HepG2 (cell line): Measurements from ENCODE around the gene ADAMTS4. TPM values are rescaled to one million over a fixed set of nuclear protein-coding genes. Genes with fewer than 3 reads are reported as not detected.

Source experiments
- ATAD3A ChIP-seq: sonication (generic); formaldehyde crosslinking; IDR thresholded peaks from 2 replicates; pipeline ENCODE4 v1.4.0; 2020; ENCODE audit warnings: missing genetic modification reagents
- FOXP1 ChIP-seq, 2 experiments: fragments of 450-650 bp in 1 of 2; IDR thresholded peaks; 2 replicates each; pipeline ENCODE4 v1.6.1; 2017 to 2018; ENCODE audit warnings: antibody characterized with exemption in 1 of 2
- MLXIP ChIP-seq: sonication (generic); formaldehyde crosslinking; IDR thresholded peaks from 2 replicates; pipeline ENCODE4 v1.9.0; 2021; ENCODE audit warnings: missing genetic modification reagents, borderline replicate concordance
- PTBP1 ChIP-seq: fragments of 200-400 bp; formaldehyde crosslinking; IDR thresholded peaks from 2 replicates; pipeline ENCODE4 v1.6.1; 2018; ENCODE audit warnings: low read length, low read depth; ENCODE audit not compliant: poor library complexity, severe bottlenecking
- REL ChIP-seq: sonication (generic); formaldehyde crosslinking; conservative IDR thresholded peaks from 2 replicates; pipeline ENCODE4 v1.8.0; 2022; ENCODE audit warnings: mild to moderate bottlenecking, missing genetic modification reagents, moderate library complexity
- RXRB ChIP-seq: IDR thresholded peaks from 2 replicates; pipeline ENCODE4 v1.6.1; 2016; ENCODE audit warnings: borderline replicate concordance, missing genetic modification reagents, missing compliant biosample characterization
- THAP9 ChIP-seq: sonication (generic); formaldehyde crosslinking; IDR thresholded peaks from 2 replicates; pipeline ENCODE4; 2020; ENCODE audit warnings: missing genetic modification reagents, mild to moderate bottlenecking, borderline replicate concordance
- UBTF ChIP-seq: sonication (generic); formaldehyde crosslinking; IDR thresholded peaks from 2 replicates; pipeline ENCODE4 v1.4.0; 2020; ENCODE audit warnings: mild to moderate bottlenecking, missing genetic modification reagents
- ZBTB10 ChIP-seq: sonication (generic); formaldehyde crosslinking; IDR thresholded peaks from 2 replicates; pipeline ENCODE4 v1.4.0; 2020; ENCODE audit warnings: missing genetic modification reagents, borderline replicate concordance
- ZBTB20 ChIP-seq: sonication (generic); formaldehyde crosslinking; IDR thresholded peaks from 2 replicates; pipeline ENCODE4 v1.8.1; 2023; ENCODE audit warnings: missing genetic modification reagents, low read depth, mild to moderate bottlenecking, borderline replicate concordance
- ZMAT5 ChIP-seq: sonication (generic); formaldehyde crosslinking; IDR thresholded peaks from 2 replicates; pipeline ENCODE4 v1.5.0; 2020; ENCODE audit warnings: mild to moderate bottlenecking, low read depth, missing genetic modification reagents, borderline replicate concordance
- ZNF337 ChIP-seq: sonication (generic); formaldehyde crosslinking; IDR thresholded peaks from 2 replicates; pipeline ENCODE4 v1.5.1; 2020; ENCODE audit warnings: missing genetic modification reagents, low read depth, mild to moderate bottlenecking, borderline replicate concordance
- ZNF354B ChIP-seq: sonication (generic); formaldehyde crosslinking; IDR thresholded peaks from 2 replicates; pipeline ENCODE4 v1.8.0; 2022; ENCODE audit warnings: mild to moderate bottlenecking, missing genetic modification reagents
- ZNF644 ChIP-seq: IDR thresholded peaks from 2 replicates; pipeline ENCODE4 v1.6.1; 2016; ENCODE audit warnings: low read depth
- ZNF724P ChIP-seq: sonication (generic); formaldehyde crosslinking; IDR thresholded peaks from 2 replicates; pipeline ENCODE4 v1.8.0; 2022; ENCODE audit warnings: missing genetic modification reagents, borderline replicate concordance
- ZNF772 ChIP-seq: sonication (generic); formaldehyde crosslinking; IDR thresholded peaks from 2 replicates; pipeline ENCODE4 v1.5.0; 2020; ENCODE audit warnings: mild to moderate bottlenecking, missing genetic modification reagents
- polyA plus RNA-seq, 8 experiments: library from polyadenylated mRNA; depleted of rRNA in 3 of 8; stranded (reverse) in 7 of 8; unstranded in 1 of 8; fragments of >200 nt; fragmentation: Illumina TruSeq in 4 of 8; extraction: Trizol in 4 of 8; gene quantifications; 2 replicates each; pipeline versions ENCODE4 v1.2.1 to v1.2.3, GENCODE V29; 2011 to 2016; ENCODE audit warnings: low read depth in 4 of 8, missing spikeins in 1 of 8, mixed read lengths in 1 of 8; ENCODE audit not compliant: insufficient read depth in 1 of 8
- total RNA-seq, 5 experiments: library from RNA; depleted of rRNA; stranded (reverse); fragments of >200 nt; fragmentation: Illumina TruSeq; extraction: Trizol; gene quantifications; 2 replicates each; pipeline ENCODE4 v1.2.3, GENCODE V29; 2016; ENCODE audit warnings: low read depth in 1 of 5

Gene ADAMTS4
- total and polyA plus RNA-seq, 2 of the 13 experiments (the other 11 are each of a cell fraction or from before 2014, with no cell fraction given) = 0.51 to 1.7 TPM

GRCh38 chr1:161201836-161202712, 3.2 kb upstream of the ADAMTS4 start, which contains the start of gene NDUFS2 (continued):
- TF ChIP-seq MLXIP (CRISPR knock-in tag) = peak; percentile 58; the same call in 1 of the 2 replicates
- TF ChIP-seq ZBTB20 (CRISPR knock-in tag) = peak; percentile 76; the same call in 1 of the 2 replicates
- TF ChIP-seq ZNF644 (CRISPR knock-in tag) = no peak
- peak; percentile 30; the same call in 1 of the 2 replicates for TF ChIP-seq RXRB (CRISPR knock-in tag)
- TF ChIP-seq UBTF (CRISPR knock-in tag) = peak; percentile 75
- TF ChIP-seq ZNF772 = peak; percentile 85
- peak; percentile 88 for TF ChIP-seq ZNF724P (CRISPR knock-in tag)
- TF ChIP-seq PTBP1 = no peak
- TF ChIP-seq REL (CRISPR knock-in tag) = no peak
- TF ChIP-seq ZMAT5 (CRISPR knock-in tag) = no peak
- TF ChIP-seq ZNF354B = 0 out of 2 replicates have a peak, but pooled peaks have one; percentile 37
- no peak for TF ChIP-seq ZBTB10 (CRISPR knock-in tag)
- TF ChIP-seq FOXP1 (IDR thresholded peaks at IDR 0.05) = no peak
- peak; percentile 23; the same call in 1 of the 2 replicates for TF ChIP-seq FOXP1 (CRISPR knock-in tag; IDR thresholded peaks at IDR 0.05)
- no peak for TF ChIP-seq ZNF337 (CRISPR knock-in tag)
- no peak for TF ChIP-seq ATAD3A (CRISPR knock-in tag)
- TF ChIP-seq THAP9 (CRISPR knock-in tag) = peak; percentile 90
